ENCODE data around the gene PIGS.

The PIGS gene

DNA sequence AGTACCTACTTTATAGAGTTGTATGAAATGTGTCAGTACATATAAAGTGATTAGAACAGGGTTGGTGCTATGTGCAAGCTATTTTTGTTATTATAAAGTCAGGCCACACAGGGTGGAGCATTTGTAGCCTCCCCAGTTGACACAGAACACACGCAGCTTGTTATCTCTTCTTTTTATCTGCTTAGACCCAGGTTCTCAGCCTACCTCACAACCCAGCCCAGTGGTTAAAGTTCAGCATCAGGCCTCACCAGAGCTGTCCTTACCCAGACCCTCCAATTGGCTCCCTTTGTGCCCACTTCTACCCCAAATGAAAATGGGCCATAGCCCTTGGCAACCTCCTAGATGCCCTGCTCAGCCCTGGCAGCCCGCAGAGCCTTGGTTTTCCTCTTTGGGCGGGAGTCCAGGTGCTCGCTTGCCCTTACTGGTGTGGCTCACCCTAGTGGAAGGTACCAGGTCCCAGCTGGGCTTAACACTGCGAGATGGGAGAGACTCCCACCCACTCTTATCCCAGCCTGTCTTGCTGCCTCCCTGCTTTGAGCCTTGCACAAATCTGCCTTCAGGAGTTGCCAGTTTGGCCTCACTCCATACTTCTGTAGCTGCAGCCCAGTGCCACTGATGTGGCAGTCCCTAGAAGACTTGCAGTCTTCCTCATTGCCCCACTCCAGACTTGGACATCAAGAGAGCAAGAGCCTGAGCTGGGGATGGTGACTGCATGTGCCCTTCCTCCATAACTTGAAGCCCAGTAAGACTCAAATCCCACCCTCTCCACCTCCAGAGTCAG lies 1.1 kb upstream of the PIGS start:
- no peak for DNase-seq (ENCODE audit: extremely low spot score)
- ChIA-PET POLR2A (interaction anchor here (1.3 to 3.6 kb wide), 8 partner anchors 9 to 122 kb away, joined by 3 to 35 read pairs (median 7); partner anchors contain the start of genes BLTP2, SDF2, SUPT6H and UNC119), CTCF (interaction anchor here (0.6 kb wide), 1 partner anchor 156 kb away, joined by 3 read pairs; no protein-coding TSS in a partner anchor)
- TF ChIP-seq FOXK2 (IDR thresholded peaks at IDR 0.05) (no peak), TARDBP (IDR thresholded peaks at IDR 0.05) (no peak)
- TF ChIP-seq, protein P1, sequence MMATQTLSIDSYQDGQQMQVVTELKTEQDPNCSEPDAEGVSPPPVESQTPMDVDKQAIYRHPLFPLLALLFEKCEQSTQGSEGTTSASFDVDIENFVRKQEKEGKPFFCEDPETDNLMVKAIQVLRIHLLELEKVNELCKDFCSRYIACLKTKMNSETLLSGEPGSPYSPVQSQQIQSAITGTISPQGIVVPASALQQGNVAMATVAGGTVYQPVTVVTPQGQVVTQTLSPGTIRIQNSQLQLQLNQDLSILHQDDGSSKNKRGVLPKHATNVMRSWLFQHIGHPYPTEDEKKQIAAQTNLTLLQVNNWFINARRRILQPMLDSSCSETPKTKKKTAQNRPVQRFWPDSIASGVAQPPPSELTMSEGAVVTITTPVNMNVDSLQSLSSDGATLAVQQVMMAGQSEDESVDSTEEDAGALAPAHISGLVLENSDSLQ (IDR thresholded peaks at IDR 0.05), result no peak

DNA sequence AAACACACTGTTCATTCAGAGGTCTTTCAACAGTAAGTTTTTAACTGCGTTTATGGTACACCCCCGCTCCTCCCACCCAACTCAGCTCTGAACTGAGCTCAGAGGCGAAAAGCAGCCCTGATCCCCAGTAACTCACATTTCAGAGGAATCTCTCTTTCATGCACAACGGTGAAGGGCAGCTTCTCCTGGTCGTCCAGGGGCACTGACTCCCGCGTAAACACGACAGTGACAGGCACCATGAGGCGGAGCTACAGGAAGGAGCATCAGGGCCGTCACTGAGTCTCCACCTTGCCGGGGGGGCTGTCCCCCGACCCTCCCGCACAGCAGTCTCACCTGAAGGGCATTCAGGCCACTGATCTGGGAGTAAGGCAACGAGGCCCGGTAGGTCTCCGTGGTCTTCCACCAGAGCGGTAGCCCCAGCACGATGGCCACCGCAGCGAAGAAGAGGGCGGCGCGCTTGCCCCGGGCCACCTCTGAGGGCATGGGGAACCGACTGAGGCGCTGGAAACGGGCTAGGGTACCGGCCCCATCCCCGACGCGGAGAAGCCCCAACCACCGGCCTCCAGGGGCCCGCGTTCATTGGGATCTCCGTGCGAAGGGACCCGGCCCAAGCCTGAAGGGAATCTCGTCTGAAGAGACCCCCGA lies 486 bp downstream of the PIGS start:
- CTCF ChIA-PET, result interaction anchor here (0.8 to 1.6 kb wide), 5 partner anchors 20 to 163 kb away, joined by 3 to 5 read pairs (median 4); no protein-coding TSS in a partner anchor
- POLR2A ChIA-PET, result interaction anchor here (0.6 to 3.6 kb wide), 27 partner anchors 9 to 199 kb away, joined by 3 to 35 read pairs (median 6); partner anchors contain the start of genes BLTP2, FOXN1, RPL23A and SDF2
- DNase-seq (ENCODE audit: extremely low spot score), result peak; percentile 35
- TF ChIP-seq BHLHE40 (IDR thresholded peaks at IDR 0.05; ENCODE audit: borderline replicate concordance) (no peak), HDGF (IDR thresholded peaks at IDR 0.05; ENCODE audit: borderline replicate concordance) (no peak), L3MBTL2 (conservative IDR thresholded peaks at IDR 0.05) (peak; percentile 36; the same call in 1 of the 2 replicates), NFRKB (IDR thresholded peaks at IDR 0.05) (no peak), FOXM1 (IDR thresholded peaks at IDR 0.05; ENCODE audit: borderline replicate concordance) (no peak)
- TF ChIP-seq, protein P1 (IDR thresholded peaks at IDR 0.05), result no peak

DNA sequence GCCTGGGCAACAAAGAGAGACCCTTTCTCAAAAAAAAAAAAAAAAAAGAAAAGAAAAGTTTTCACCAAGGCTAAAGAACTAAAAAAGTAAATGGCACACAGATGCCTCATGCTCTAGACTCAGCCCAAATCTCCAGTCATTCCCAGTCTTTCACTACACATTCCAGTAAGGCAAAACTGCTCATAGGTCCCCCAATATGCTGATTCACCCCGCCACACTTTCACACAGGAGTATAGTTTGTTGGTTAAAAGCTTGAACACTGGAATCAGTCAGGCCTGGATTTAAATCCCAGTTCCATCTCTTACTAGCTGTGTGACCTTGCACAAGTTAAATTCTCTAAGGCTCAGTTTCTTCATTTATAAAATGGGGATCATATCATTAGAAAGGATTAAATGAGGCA lies 1.9 kb downstream of the PIGS start:
- no peak for DNase-seq (ENCODE audit: extremely low spot score)
- POLR2A ChIA-PET, result interaction anchor here (1.0 to 3.5 kb wide), 3 partner anchors 9 to 92 kb away, joined by 4 to 15 read pairs (median 8); partner anchors contain the start of genes BLTP2, SDF2 and SUPT6H

DNA sequence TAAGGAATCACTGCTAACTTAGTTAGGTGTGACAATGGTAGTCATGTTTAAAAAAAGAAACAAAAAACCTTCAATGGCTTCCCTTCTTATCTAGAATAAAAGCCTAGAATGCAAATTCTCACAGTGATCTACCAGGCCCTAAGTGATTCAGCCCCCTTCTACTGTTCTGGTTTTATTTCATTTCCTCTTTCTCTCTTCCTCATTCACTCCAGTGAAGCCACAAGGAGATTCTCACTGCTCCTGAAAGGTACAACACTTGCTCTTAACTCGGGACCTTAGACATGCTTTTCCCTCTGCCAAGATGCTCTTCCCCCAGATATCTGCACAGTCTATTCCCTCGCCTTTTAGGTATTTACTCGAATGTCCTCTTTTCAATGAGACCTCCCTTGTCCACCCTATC lies 3.7 kb downstream of the PIGS start:
- POLR2A ChIA-PET, result no interaction called here
- DNase-seq (ENCODE audit: extremely low spot score), result no peak
- CTCF ChIA-PET, result no interaction called here
- TF ChIP-seq ELF4 (IDR thresholded peaks at IDR 0.05) (no peak), FOXM1 (IDR thresholded peaks at IDR 0.05; ENCODE audit: borderline replicate concordance) (no peak), HDGF (IDR thresholded peaks at IDR 0.05; ENCODE audit: borderline replicate concordance) (no peak), TARDBP (IDR thresholded peaks at IDR 0.05) (no peak), ARNT (IDR thresholded peaks at IDR 0.05) (no peak), SP1 (IDR thresholded peaks at IDR 0.05) (no peak), LEF1 (IDR thresholded peaks at IDR 0.05; ENCODE audit: borderline replicate concordance) (no peak), BHLHE40 (IDR thresholded peaks at IDR 0.05; ENCODE audit: borderline replicate concordance) (no peak), SUZ12 (IDR thresholded peaks at IDR 0.05) (no peak), NFRKB (IDR thresholded peaks at IDR 0.05) (no peak), L3MBTL2 (conservative IDR thresholded peaks at IDR 0.05) (no peak), FOXA1 (IDR thresholded peaks at IDR 0.05) (no peak), FOXK2 (IDR thresholded peaks at IDR 0.05) (no peak), ZNF384 (IDR thresholded peaks at IDR 0.05) (no peak)
- TF ChIP-seq, protein P1 (IDR thresholded peaks at IDR 0.05), result no peak

More for the DNA sequence above, 1.9 kb downstream of the PIGS start:
- TF ChIP-seq SP1 (IDR thresholded peaks at IDR 0.05), result no peak
- TF ChIP-seq BHLHE40 (IDR thresholded peaks at IDR 0.05; ENCODE audit: borderline replicate concordance), result no peak
- no peak for TF ChIP-seq L3MBTL2 (conservative IDR thresholded peaks at IDR 0.05)
- TF ChIP-seq LEF1 (IDR thresholded peaks at IDR 0.05; ENCODE audit: borderline replicate concordance), result no peak
- no peak for TF ChIP-seq CTBP1 (IDR thresholded peaks at IDR 0.05; ENCODE audit: borderline replicate concordance)
- no peak for TF ChIP-seq ELF4 (IDR thresholded peaks at IDR 0.05)
- TF ChIP-seq NFRKB (IDR thresholded peaks at IDR 0.05), result no peak
- no peak for TF ChIP-seq FOXM1 (IDR thresholded peaks at IDR 0.05; ENCODE audit: borderline replicate concordance)
- TF ChIP-seq ZNF384 (IDR thresholded peaks at IDR 0.05), result no peak
- CTCF ChIA-PET, result interaction anchor here (0.8 kb wide), 1 partner anchor 20 kb away, joined by 6 read pairs; no protein-coding TSS in a partner anchor

DNA sequence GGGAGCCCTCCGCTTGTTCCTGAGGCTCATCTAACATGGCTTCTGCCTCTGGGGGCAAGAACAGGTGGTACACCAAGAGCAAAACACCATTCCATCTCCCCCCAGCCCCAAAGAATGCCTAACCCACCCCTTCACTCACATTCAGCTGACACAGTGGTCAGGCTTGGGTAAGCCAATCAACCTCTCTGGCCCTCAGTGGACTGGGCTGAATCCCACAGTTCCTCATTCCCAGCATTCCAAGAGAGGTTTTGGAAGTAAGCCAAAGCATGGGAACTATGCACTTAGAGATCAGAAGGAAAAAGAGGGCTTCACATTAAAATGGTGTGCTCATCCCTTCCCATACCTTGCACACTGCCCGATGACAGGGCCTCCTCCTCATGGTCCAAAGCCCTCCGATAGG lies 7.8 kb downstream of the PIGS start:
- no peak for TF ChIP-seq FOXA1 (IDR thresholded peaks at IDR 0.05)
- no peak for TF ChIP-seq HDGF (IDR thresholded peaks at IDR 0.05; ENCODE audit: borderline replicate concordance)
- TF ChIP-seq LEF1 (IDR thresholded peaks at IDR 0.05; ENCODE audit: borderline replicate concordance), result no peak
- TF ChIP-seq FOXM1 (IDR thresholded peaks at IDR 0.05; ENCODE audit: borderline replicate concordance), result no peak
- TF ChIP-seq TARDBP (IDR thresholded peaks at IDR 0.05), result no peak
- TF ChIP-seq ELF4 (IDR thresholded peaks at IDR 0.05), result no peak
- TF ChIP-seq, protein P1 (IDR thresholded peaks at IDR 0.05), result no peak
- TF ChIP-seq ARNT (IDR thresholded peaks at IDR 0.05), result no peak
- TF ChIP-seq ZNF384 (IDR thresholded peaks at IDR 0.05), result no peak
- TF ChIP-seq BHLHE40 (IDR thresholded peaks at IDR 0.05; ENCODE audit: borderline replicate concordance), result no peak
- TF ChIP-seq SP1 (IDR thresholded peaks at IDR 0.05), result no peak
- no peak for TF ChIP-seq L3MBTL2 (conservative IDR thresholded peaks at IDR 0.05)
- no peak for TF ChIP-seq NFRKB (IDR thresholded peaks at IDR 0.05)
- TF ChIP-seq SUZ12 (IDR thresholded peaks at IDR 0.05), result no peak
- TF ChIP-seq CTBP1 (IDR thresholded peaks at IDR 0.05; ENCODE audit: borderline replicate concordance), result no peak
- TF ChIP-seq FOXK2 (IDR thresholded peaks at IDR 0.05), result no peak
- no peak for DNase-seq (ENCODE audit: extremely low spot score)
- ChIA-PET CTCF (no interaction called here), POLR2A (no interaction called here)

All from HEK293T (cell line).